NCI-H1694 (cell line): Measurements from ENCODE around the gene LSM12.
"Not testable (repeated sequence)": the region's sequence is repeated elsewhere in the genome, so short reads cannot be mapped to it uniquely, and the experiment has no call there.

Experiments
- DNase-seq: peaks from one replicate; lab custom pipeline; 2025; lab: John Stamatoyannopoulos, UW

LSM12 gene

GRCh38 chr17:44007346-44008204 lies 58.9 kb downstream of the LSM12 start:
- no peak for DNase-seq

GRCh38 chr17:44006598-44007345 lies 59.7 kb downstream of the LSM12 start:
- peak; percentile 92 for DNase-seq

GRCh38 chr17:44006272-44006597 lies 60.2 kb downstream of the LSM12 start:
- no peak for DNase-seq

- peak; percentile 8 for DNase-seq
Observed at GRCh38 chr17:44005527-44006271, 60.8 kb downstream of the LSM12 start.

GRCh38 chr17:44004761-44005526 lies 61.5 kb downstream of the LSM12 start:
- DNase-seq = no peak

GRCh38 chr17:44004077-44004760 lies 62.3 kb downstream of the LSM12 start, which contains the start of gene NAGS:
Gene NAGS (plus strand): TSS chr17:44004622. CDS start chr17:44004664, 42 bp downstream.
- DNase-seq = no peak

GRCh38 chr17:44002141-44002848 lies 64.2 kb downstream of the LSM12 start:
- DNase-seq = no peak

GRCh38 chr17:44001461-44001920 lies 65.0 kb downstream of the LSM12 start:
- DNase-seq = no peak

- DNase-seq = no peak
Observed at GRCh38 chr17:44000871-44001460, 65.5 kb downstream of the LSM12 start.

- DNase-seq = no peak
Observed at GRCh38 chr17:44000141-44000860, 66.2 kb downstream of the LSM12 start.

GRCh38 chr17:43999024-43999423 lies 67.4 kb downstream of the LSM12 start:
- DNase-seq = no peak

GRCh38 chr17:43998552-43998951 lies 67.9 kb downstream of the LSM12 start:
- DNase-seq = no peak

GRCh38 chr17:43997180-43997579 lies 69.3 kb downstream of the LSM12 start:
- DNase-seq = not testable (repeated sequence)

- DNase-seq = no peak
Observed at GRCh38 chr17:43995150-43995471, 71.4 kb downstream of the LSM12 start.

- DNase-seq = peak; percentile 60
Observed at GRCh38 chr17:43994272-43995149, 72.0 kb downstream of the LSM12 start.

- no peak for DNase-seq
Observed at GRCh38 chr17:43992641-43993040, 73.8 kb downstream of the LSM12 start.

GRCh38 chr17:43988301-43988700 lies 78.2 kb downstream of the LSM12 start:
- no peak for DNase-seq
